Neural cell (in vitro differentiated cells): ENCODE data around the gene CDKAL1.

Experiments used
- CTCF ChIP-seq: fragments of 450-650 bp; IDR thresholded peaks from 2 replicates; pipeline ENCODE4 v1.5.1; 2014; ENCODE audit warnings: antibody characterized with exemption, mild to moderate bottlenecking, moderate library complexity; ENCODE audit not compliant: poor library complexity, severe bottlenecking
- EP300 ChIP-seq: fragments of 450-650 bp; conservative IDR thresholded peaks from 2 replicates; pipeline ENCODE4 v1.6.1; 2014; ENCODE audit warnings: antibody characterized with exemption, mild to moderate bottlenecking, moderate library complexity; ENCODE audit not compliant: poor library complexity, severe bottlenecking
- EZH2 ChIP-seq: fragments of 200-600, 300-800 bp; shearing (Covaris generic), sonication (generic); IDR thresholded peaks from 2 replicates; pipeline ENCODE4 v1.6.1; 2014; ENCODE audit warnings: antibody characterized with exemption, low read length, borderline replicate concordance, mild to moderate bottlenecking; ENCODE audit not compliant: insufficient read depth, poor library complexity, severe bottlenecking
- MXI1 ChIP-seq: fragments of 450-650 bp; conservative IDR thresholded peaks from 2 replicates; pipeline ENCODE4 v1.6.1; 2014; ENCODE audit warnings: antibody characterized with exemption, mild to moderate bottlenecking; ENCODE audit not compliant: poor library complexity, severe bottlenecking
- POLR2AphosphoS5 ChIP-seq: IDR thresholded peaks from 2 replicates; pipeline ENCODE4 v1.6.1; 2012
- RAD21 ChIP-seq: fragments of 450-650 bp; conservative IDR thresholded peaks from 2 replicates; pipeline ENCODE4 v1.6.1; 2014; ENCODE audit warnings: antibody characterized with exemption, mild to moderate bottlenecking, moderate library complexity
- REST ChIP-seq: IDR thresholded peaks from 2 replicates; pipeline ENCODE4 v1.6.1; 2012; ENCODE audit warnings: borderline replicate concordance
- SMC3 ChIP-seq: fragments of 450-650 bp; conservative IDR thresholded peaks from 2 replicates; pipeline ENCODE4 v1.6.1; 2014; ENCODE audit warnings: antibody characterized with exemption, mild to moderate bottlenecking, moderate library complexity; ENCODE audit not compliant: poor library complexity
- TAF1 ChIP-seq: IDR thresholded peaks from 2 replicates; pipeline ENCODE4 v1.6.1; 2012; ENCODE audit warnings: low read depth

GRCh38 chr6:21026576-21027273 is 492.5 kb downstream of the CDKAL1 start:
- TF ChIP-seq CTCF (no peak), EZH2 (no peak), EP300 (no peak), MXI1 (no peak), RAD21 (no peak), POLR2AphosphoS5 (no peak), SMC3 (no peak), REST (no peak), TAF1 (no peak)
